Neural crest cell (in vitro differentiated cells): Measurements from ENCODE around the gene AFTPH. TPM values are rescaled to one million over a fixed set of nuclear protein-coding genes. Genes with fewer than 3 reads are reported as not detected.

Experiments used
- DNase-seq: peaks from one replicate; pipeline ENCODE4 v3.0.0; 2021; ENCODE audit warnings: low read depth, mixed read lengths, low spot score
- H3K27ac Mint-ChIP-seq: one replicate; pipeline ENCODE4 v1.8.0; 2021; ENCODE audit warnings: mild to moderate bottlenecking, mixed read lengths; ENCODE audit not compliant: unreplicated experiment
- H3K27me3 Mint-ChIP-seq: 2 replicates; pipeline ENCODE4 v1.8.0; 2021; ENCODE audit warnings: low read depth, mild to moderate bottlenecking, mixed read lengths
- H3K36me3 Mint-ChIP-seq: 2 replicates; pipeline ENCODE4 v1.8.0; 2021; ENCODE audit warnings: low read depth, mild to moderate bottlenecking, mixed read lengths
- H3K4me1 Mint-ChIP-seq: 2 replicates; pipeline ENCODE4 v1.8.0; 2021; ENCODE audit warnings: mixed read lengths
- H3K4me3 Mint-ChIP-seq: one replicate; pipeline ENCODE4 v1.8.0; 2021; ENCODE audit warnings: mild to moderate bottlenecking, mixed read lengths
- H3K9me3 Mint-ChIP-seq: 2 replicates; pipeline ENCODE4 v1.8.0; 2021; ENCODE audit warnings: mixed read lengths
- CTCF ChIP-seq: fragments of 200-600 bp; sonication (generic); conservative IDR thresholded peaks from 2 replicates; pipeline ENCODE4 v1.5.0; 2021; ENCODE audit warnings: antibody characterized with exemption, mild to moderate bottlenecking
- total RNA-seq: library from RNA; stranded (reverse); gene quantifications from 2 replicates; pipeline ENCODE4 v1.2.1, GENCODE V29; 2021

AFTPH gene
- total RNA-seq, 1 donor from 2014 or later: 17.3 TPM

- Mint-ChIP-seq H3K27me3 (no peaks in the 10 kb centered on the region), H3K4me1 (peaks cover 59% of the 10 kb centered on the region), H3K9me3 (no peaks in the 10 kb centered on the region), H3K4me3 (no peak overlapping the region), H3K27ac (no peak overlapping the region), H3K36me3 (no peaks in the 10 kb centered on the region)
- TF ChIP-seq CTCF: no peak
- no peak for DNase-seq
These were observed 100.0 kb downstream of the AFTPH start for GRCh38 chr2:64624108-64624610.

GRCh38 chr2:64624862-64625261 lies 100.7 kb downstream of the AFTPH start:
- H3K9me3 Mint-ChIP-seq: no peaks in the 10 kb centered on the region
- no peak overlapping the region for H3K4me3 Mint-ChIP-seq
- no peaks in the 10 kb centered on the region for H3K36me3 Mint-ChIP-seq
- no peak overlapping the region for H3K27ac Mint-ChIP-seq
- no peaks in the 10 kb centered on the region for H3K27me3 Mint-ChIP-seq
- TF ChIP-seq CTCF: no peak
- no peak for DNase-seq
- peaks cover 63% of the 10 kb centered on the region for H3K4me1 Mint-ChIP-seq

GRCh38 chr2:64625299-64626145 lies 101.4 kb downstream of the AFTPH start:
- H3K27ac Mint-ChIP-seq: peak overlapping the region; percentile 46
- H3K27me3 Mint-ChIP-seq: no peaks in the 10 kb centered on the region
- no peak for DNase-seq
- peak overlapping the region; percentile 9 for H3K4me3 Mint-ChIP-seq
- H3K9me3 Mint-ChIP-seq: no peaks in the 10 kb centered on the region
- peaks cover 2% of the 10 kb centered on the region for H3K36me3 Mint-ChIP-seq
- peaks cover 61% of the 10 kb centered on the region for H3K4me1 Mint-ChIP-seq
- no peak for TF ChIP-seq CTCF

- DNase-seq: no peak
- no peak overlapping the region for H3K4me3 Mint-ChIP-seq
- H3K9me3 Mint-ChIP-seq: no peaks in the 10 kb centered on the region
- peaks cover 7% of the 10 kb centered on the region for H3K36me3 Mint-ChIP-seq
- peak overlapping the region; percentile 97 for H3K27ac Mint-ChIP-seq
- H3K4me1 Mint-ChIP-seq: peaks cover 66% of the 10 kb centered on the region
- no peaks in the 10 kb centered on the region for H3K27me3 Mint-ChIP-seq
- no peak for TF ChIP-seq CTCF
These were observed 102.2 kb downstream of the AFTPH start for GRCh38 chr2:64626146-64626809.

- Mint-ChIP-seq H3K4me1 (peaks cover 70% of the 10 kb centered on the region), H3K27me3 (no peaks in the 10 kb centered on the region), H3K36me3 (peaks cover 7% of the 10 kb centered on the region), H3K9me3 (no peaks in the 10 kb centered on the region), H3K27ac (peak overlapping the region; percentile 97), H3K4me3 (no peak overlapping the region)
- DNase-seq: peak; percentile 41
- TF ChIP-seq CTCF: no peak
These were observed 103.0 kb downstream of the AFTPH start for GRCh38 chr2:64626963-64627760.
